GM12875 (cell line): ENCODE results near the gene KCNMA1.

Experiments used
- H3K4me3 ChIP-seq: one replicate; pipeline ENCODE4 v1.5.1; 2011; ENCODE audit warnings: low read depth, low read length, control low read depth
- CTCF ChIP-seq: IDR thresholded peaks from 2 replicates; pipeline ENCODE4 v1.5.1; 2011; ENCODE audit warnings: low read depth, mild to moderate bottlenecking, control low read depth, inconsistent platforms, low read length, moderate library complexity, borderline replicate concordance; ENCODE audit not compliant: insufficient read depth

The KCNMA1 gene

GRCh38 chr10:76920581-76920980 is 717.0 kb downstream of the KCNMA1 start:
- TF ChIP-seq CTCF, result no peak
- H3K4me3 ChIP-seq, result no peak overlapping the region

- no peak overlapping the region for H3K4me3 ChIP-seq
- no peak for TF ChIP-seq CTCF
Observed at GRCh38 chr10:76918106-76918505, 719.5 kb downstream of the KCNMA1 start.

GRCh38 chr10:76917071-76917470 is 720.5 kb downstream of the KCNMA1 start:
- TF ChIP-seq CTCF, result no peak
- H3K4me3 ChIP-seq, result no peak overlapping the region

GRCh38 chr10:76916536-76916935 is 721.1 kb downstream of the KCNMA1 start:
- no peak overlapping the region for H3K4me3 ChIP-seq
- TF ChIP-seq CTCF, result no peak

- no peak overlapping the region for H3K4me3 ChIP-seq
- no peak for TF ChIP-seq CTCF
Observed at GRCh38 chr10:76915316-76915715, 722.3 kb downstream of the KCNMA1 start.

- TF ChIP-seq CTCF, result no peak
- no peak overlapping the region for H3K4me3 ChIP-seq
Observed at GRCh38 chr10:76911184-76911583, 726.4 kb downstream of the KCNMA1 start.

- no peak for TF ChIP-seq CTCF
- no peak overlapping the region for H3K4me3 ChIP-seq
Observed at GRCh38 chr10:76910184-76910962, 727.2 kb downstream of the KCNMA1 start.
